ENCODE measurements around the gene DDX42. TPM values are rescaled to one million over a fixed set of nuclear protein-coding genes. Genes with fewer than 3 reads are reported as not detected.

The DDX42 gene
- total RNA-seq, 1 donor from 2014 or later = 121 TPM

GRCh38 chr17:63833026-63833740 is 59.2 kb downstream of the DDX42 start:
- no peak for TF ChIP-seq POLR2A (IDR thresholded peaks at IDR 0.05)
- TF ChIP-seq, protein P1, sequence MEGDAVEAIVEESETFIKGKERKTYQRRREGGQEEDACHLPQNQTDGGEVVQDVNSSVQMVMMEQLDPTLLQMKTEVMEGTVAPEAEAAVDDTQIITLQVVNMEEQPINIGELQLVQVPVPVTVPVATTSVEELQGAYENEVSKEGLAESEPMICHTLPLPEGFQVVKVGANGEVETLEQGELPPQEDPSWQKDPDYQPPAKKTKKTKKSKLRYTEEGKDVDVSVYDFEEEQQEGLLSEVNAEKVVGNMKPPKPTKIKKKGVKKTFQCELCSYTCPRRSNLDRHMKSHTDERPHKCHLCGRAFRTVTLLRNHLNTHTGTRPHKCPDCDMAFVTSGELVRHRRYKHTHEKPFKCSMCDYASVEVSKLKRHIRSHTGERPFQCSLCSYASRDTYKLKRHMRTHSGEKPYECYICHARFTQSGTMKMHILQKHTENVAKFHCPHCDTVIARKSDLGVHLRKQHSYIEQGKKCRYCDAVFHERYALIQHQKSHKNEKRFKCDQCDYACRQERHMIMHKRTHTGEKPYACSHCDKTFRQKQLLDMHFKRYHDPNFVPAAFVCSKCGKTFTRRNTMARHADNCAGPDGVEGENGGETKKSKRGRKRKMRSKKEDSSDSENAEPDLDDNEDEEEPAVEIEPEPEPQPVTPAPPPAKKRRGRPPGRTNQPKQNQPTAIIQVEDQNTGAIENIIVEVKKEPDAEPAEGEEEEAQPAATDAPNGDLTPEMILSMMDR (IDR thresholded peaks at IDR 0.05) = no peak
- no peak for TF ChIP-seq POLR2AphosphoS5 (IDR thresholded peaks at IDR 0.05; ENCODE audit: insufficient read depth in 1 of 2, low read depth in 1 of 2)
- Histone ChIP-seq H3K27ac (no peak overlapping the region), H3K9me3 (no peaks in the 10 kb centered on the region), H3K27me3 (no peaks in the 10 kb centered on the region), H3K4me3 (no peak overlapping the region), H3K4me1 (peaks cover 45% of the 10 kb centered on the region), H3K36me3 (peaks cover 0 to 83% of the 10 kb centered on the region in 2 donors)
- intact Hi-C loops (cut with DNase I) = no loop called here
- no peak for DNase-seq (ENCODE audit: extremely low spot score in 2 of 2)

DNA sequence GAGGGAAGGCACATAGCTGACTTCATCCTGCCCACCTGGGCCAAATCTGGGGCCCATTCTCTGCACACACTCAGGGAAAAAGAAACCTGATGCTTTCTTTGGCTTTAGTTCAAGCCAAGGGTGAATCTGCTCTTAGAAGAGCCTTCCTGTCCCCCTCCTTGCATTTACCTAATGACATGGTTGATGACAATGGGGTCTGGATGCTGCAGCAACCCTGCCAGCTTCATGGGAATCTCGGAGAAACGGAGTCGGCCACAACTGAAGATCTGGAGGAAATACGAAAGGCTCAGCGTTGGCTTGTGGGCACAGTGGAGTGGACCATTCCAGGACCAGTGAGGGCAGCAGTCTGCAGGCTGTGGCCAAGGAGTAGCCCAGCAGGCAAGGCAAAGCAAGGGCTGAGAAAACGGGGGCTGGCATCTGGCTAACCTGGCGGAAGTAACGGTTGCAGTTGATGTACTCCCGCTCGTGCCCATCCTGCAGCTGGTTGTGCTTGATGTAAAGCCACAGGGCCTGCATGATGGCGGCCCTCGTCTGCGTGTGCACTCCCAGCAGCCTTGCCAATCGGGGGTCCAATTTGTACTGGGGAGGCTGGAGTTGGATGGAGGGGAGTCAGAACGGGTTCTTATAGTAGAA is 59.9 kb downstream of the DDX42 start:
- intact Hi-C loops (cut with DNase I) = no loop called here
- Histone ChIP-seq H3K9me3 (no peaks in the 10 kb centered on the region), H3K27ac (no peak overlapping the region), H3K4me3 (no peak overlapping the region), H3K27me3 (no peaks in the 10 kb centered on the region), H3K36me3 (peaks cover 0 to 83% of the 10 kb centered on the region in 2 donors), H3K4me1 (peaks cover 43% of the 10 kb centered on the region)
- DNase-seq (ENCODE audit: extremely low spot score in 2 of 2) = no peak
- TF ChIP-seq POLR2A (IDR thresholded peaks at IDR 0.05) (no peak), POLR2AphosphoS5 (IDR thresholded peaks at IDR 0.05; ENCODE audit: insufficient read depth in 1 of 2, low read depth in 1 of 2) (no peak)
- TF ChIP-seq, protein P1 (IDR thresholded peaks at IDR 0.05) = no peak

- H3K4me1 ChIP-seq = peaks cover 43% of the 10 kb centered on the region
- no peaks in the 10 kb centered on the region for H3K9me3 ChIP-seq
- no peak for DNase-seq (ENCODE audit: extremely low spot score in 2 of 2)
- H3K27ac ChIP-seq = peak overlapping the region; percentile 24
- intact Hi-C loops (cut with DNase I) = no loop called here
- H3K36me3 ChIP-seq = peaks cover 0 to 79% of the 10 kb centered on the region in 2 donors
- no peaks in the 10 kb centered on the region for H3K27me3 ChIP-seq
- no peak overlapping the region for H3K4me3 ChIP-seq
- TF ChIP-seq POLR2A (IDR thresholded peaks at IDR 0.05) (no peak), POLR2AphosphoS5 (IDR thresholded peaks at IDR 0.05; ENCODE audit: insufficient read depth in 1 of 2, low read depth in 1 of 2) (no peak)
- TF ChIP-seq, protein P1 (IDR thresholded peaks at IDR 0.05) = peak in 1 of 3 experiments; percentile 4
These were observed 60.6 kb downstream of the DDX42 start for GRCh38 chr17:63834431-63835166.

- intact Hi-C loops (cut with DNase I) = no loop called here
- no peaks in the 10 kb centered on the region for H3K27me3 ChIP-seq
- TF ChIP-seq, protein P1 (IDR thresholded peaks at IDR 0.05) = peak in 1 of 3 experiments; percentile 1
- TF ChIP-seq POLR2AphosphoS5 (IDR thresholded peaks at IDR 0.05; ENCODE audit: insufficient read depth in 1 of 2, low read depth in 1 of 2) = no peak
- H3K27ac ChIP-seq = peak overlapping the region; percentile 24
- DNase-seq (ENCODE audit: extremely low spot score in 2 of 2) = no peak
- no peak overlapping the region for H3K4me3 ChIP-seq
- peaks cover 0 to 72% of the 10 kb centered on the region in 2 donors for H3K36me3 ChIP-seq
- peaks cover 46% of the 10 kb centered on the region for H3K4me1 ChIP-seq
- H3K9me3 ChIP-seq = no peaks in the 10 kb centered on the region
These were observed 61.3 kb downstream of the DDX42 start for GRCh38 chr17:63835167-63835720.

Measured in vagina (tissue), 2 donors.